HEK293 (cell line): ENCODE measurements around the gene MSANTD2.

Source experiments
- CTCF ChIA-PET: fragments of 350-600 bp; formaldehyde crosslinking; extraction: SDS; loops from one replicate; lab custom pipeline; 2021; ENCODE audit warnings: antibody characterized with exemption; lab: Yijun Ruan, JAX
- POLR2A ChIA-PET: fragments of 300-600 bp; formaldehyde crosslinking; extraction: SDS; loops from one replicate; lab custom pipeline; 2020; ENCODE audit warnings: antibody characterized with exemption, inconsistent platforms; lab: Yijun Ruan, JAX
- H3K27ac ChIP-seq: fragments of 200-500 bp; sonication (Bioruptor generic); 2 replicates; pipeline ENCODE4 v1.5.1; 2014; ENCODE audit warnings: low read depth, low read length, control low read depth, inconsistent platforms; ENCODE audit errors: extremely low read depth
- H3K36me3 ChIP-seq, 2 experiments: fragments of 200-500 bp in 1 of 2; sonication (Bioruptor generic) in 1 of 2; 1 replicate in 1 of 2; 2 replicates in 1 of 2; pipeline ENCODE4 v1.5.1; 2014 to 2017; ENCODE audit warnings: inconsistent platforms in 2 of 2, low read length in 2 of 2; ENCODE audit not compliant: control insufficient read depth in 2 of 2, insufficient read depth in 1 of 2
- H3K4me1 ChIP-seq: fragments of 200-500 bp; sonication (Bioruptor generic); 2 replicates; pipeline ENCODE4 v1.5.1; 2014; ENCODE audit warnings: mild to moderate bottlenecking, low read length, inconsistent platforms; ENCODE audit not compliant: control insufficient read depth, insufficient read depth
- H3K4me3 ChIP-seq: 2 replicates; pipeline ENCODE4 v1.5.1; 2011; ENCODE audit warnings: low read depth, mild to moderate bottlenecking, control low read depth, low read length, moderate library complexity
- H3K9me3 ChIP-seq: fragments of 200-500 bp; sonication (Bioruptor generic); 2 replicates; pipeline ENCODE4 v1.5.1; 2014; ENCODE audit warnings: low read depth, low read length, inconsistent platforms; ENCODE audit not compliant: control insufficient read depth, insufficient read depth
- EGR2 ChIP-seq: fragments of 450-650 bp; formaldehyde crosslinking; IDR thresholded peaks from 2 replicates; pipeline ENCODE4 v1.5.1; 2016; ENCODE audit warnings: low read depth, missing biosample characterization, missing genetic modification characterization
- GLI4 ChIP-seq: fragments of 450-650 bp; formaldehyde crosslinking; IDR thresholded peaks from 2 replicates; pipeline ENCODE4 v1.5.1; 2016; ENCODE audit warnings: missing biosample characterization, missing genetic modification characterization
- GLIS1 ChIP-seq: fragments of 450-650 bp; formaldehyde crosslinking; IDR thresholded peaks from 2 replicates; pipeline ENCODE4 v1.5.1; 2016; ENCODE audit warnings: missing biosample characterization, missing genetic modification characterization
- HOXC10 ChIP-seq: sonication (generic); formaldehyde crosslinking; IDR thresholded peaks from 2 replicates; pipeline ENCODE4 v1.8.1; 2023; ENCODE audit warnings: mild to moderate bottlenecking, missing genetic modification reagents
- KLF8 ChIP-seq: fragments of 450-650 bp; formaldehyde crosslinking; IDR thresholded peaks from 2 replicates; pipeline ENCODE4 v1.5.1; 2016; ENCODE audit warnings: missing biosample characterization, missing genetic modification characterization
- KLF9 ChIP-seq: fragments of 450-650 bp; formaldehyde crosslinking; IDR thresholded peaks from 2 replicates; pipeline ENCODE4 v1.5.1; 2016; ENCODE audit warnings: missing biosample characterization, missing genetic modification characterization, low read depth
- SCRT1 ChIP-seq: fragments of 450-650 bp; formaldehyde crosslinking; IDR thresholded peaks from 2 replicates; pipeline ENCODE4 v1.5.1; 2016; ENCODE audit warnings: missing biosample characterization, missing genetic modification characterization, borderline replicate concordance
- SCRT2 ChIP-seq: fragments of 450-650 bp; formaldehyde crosslinking; IDR thresholded peaks from 2 replicates; pipeline ENCODE4 v1.5.1; 2016; ENCODE audit warnings: missing biosample characterization, missing genetic modification characterization
- SP2 ChIP-seq: fragments of 450-650 bp; formaldehyde crosslinking; IDR thresholded peaks from 2 replicates; pipeline ENCODE4 v1.5.1; 2016; ENCODE audit warnings: missing biosample characterization, missing genetic modification characterization
- SP3 ChIP-seq: fragments of 450-650 bp; formaldehyde crosslinking; IDR thresholded peaks from 2 replicates; pipeline ENCODE4 v1.5.1; 2016; ENCODE audit warnings: missing biosample characterization, missing genetic modification characterization
- SP7 ChIP-seq: fragments of 450-650 bp; formaldehyde crosslinking; IDR thresholded peaks from 2 replicates; pipeline ENCODE4 v1.5.1; 2016; ENCODE audit warnings: missing biosample characterization, missing genetic modification characterization
- TSHZ1 ChIP-seq: fragments of 450-650 bp; formaldehyde crosslinking; IDR thresholded peaks from 2 replicates; pipeline ENCODE4 v1.5.1; 2016; ENCODE audit warnings: missing biosample characterization, missing genetic modification characterization, borderline replicate concordance
- ZBTB20 ChIP-seq: fragments of 450-650 bp; formaldehyde crosslinking; IDR thresholded peaks from 2 replicates; pipeline ENCODE4 v1.5.1; 2016; ENCODE audit warnings: missing biosample characterization, missing genetic modification characterization
- ZBTB26 ChIP-seq: fragments of 450-650 bp; formaldehyde crosslinking; optimal IDR thresholded peaks from 2 replicates; pipeline ENCODE3; 2016; ENCODE audit warnings: missing biosample characterization, mild to moderate bottlenecking, missing genetic modification characterization
- ZBTB48 ChIP-seq: fragments of 450-650 bp; formaldehyde crosslinking; IDR thresholded peaks from 2 replicates; pipeline ENCODE4 v1.5.1; 2016; ENCODE audit warnings: missing biosample characterization, missing genetic modification characterization
- ZBTB6 ChIP-seq: fragments of 450-650 bp; formaldehyde crosslinking; IDR thresholded peaks from 2 replicates; pipeline ENCODE4 v1.5.1; 2017; ENCODE audit warnings: missing biosample characterization, missing genetic modification characterization
- ZBTB8A ChIP-seq: fragments of 450-650 bp; formaldehyde crosslinking; IDR thresholded peaks from 2 replicates; pipeline ENCODE4 v1.5.1; 2016; ENCODE audit warnings: missing biosample characterization, missing genetic modification characterization
- ZFHX2 ChIP-seq: fragments of 450-650 bp; formaldehyde crosslinking; conservative IDR thresholded peaks from 2 replicates; pipeline ENCODE4 v1.5.1; 2016; ENCODE audit warnings: missing biosample characterization, missing genetic modification characterization
- ZNF133 ChIP-seq: fragments of 450-650 bp; formaldehyde crosslinking; IDR thresholded peaks from 2 replicates; pipeline ENCODE4 v1.5.1; 2016; ENCODE audit warnings: missing biosample characterization, missing genetic modification characterization
- ZNF248 ChIP-seq: fragments of 450-650 bp; formaldehyde crosslinking; IDR thresholded peaks from 2 replicates; pipeline ENCODE4 v1.5.1; 2017; ENCODE audit warnings: missing biosample characterization, missing genetic modification characterization
- ZNF366 ChIP-seq: fragments of 450-650 bp; formaldehyde crosslinking; conservative IDR thresholded peaks from 2 replicates; pipeline ENCODE4 v1.5.1; 2016; ENCODE audit warnings: missing biosample characterization, missing genetic modification characterization
- ZNF37A ChIP-seq: fragments of 450-650 bp; IDR thresholded peaks from 2 replicates; pipeline ENCODE4 v1.5.1; 2018; ENCODE audit warnings: missing biosample characterization, missing genetic modification characterization
- ZNF48 ChIP-seq: fragments of 450-650 bp; formaldehyde crosslinking; IDR thresholded peaks from 2 replicates; pipeline ENCODE4 v1.5.1; 2016; ENCODE audit warnings: missing biosample characterization, missing genetic modification characterization
- ZNF560 ChIP-seq: fragments of 450-650 bp; formaldehyde crosslinking; IDR thresholded peaks from 2 replicates; pipeline ENCODE4 v1.5.1; 2017; ENCODE audit warnings: missing biosample characterization, missing genetic modification characterization, borderline replicate concordance
- ZNF571 ChIP-seq: fragments of 450-650 bp; formaldehyde crosslinking; IDR thresholded peaks from 2 replicates; pipeline ENCODE4 v1.5.0; 2017; ENCODE audit warnings: missing biosample characterization, missing genetic modification characterization
- ZNF600 ChIP-seq: fragments of 450-650 bp; formaldehyde crosslinking; IDR thresholded peaks from 2 replicates; pipeline ENCODE4 v1.5.1; 2016; ENCODE audit warnings: missing biosample characterization, missing genetic modification characterization
- ZNF610 ChIP-seq: fragments of 450-650 bp; formaldehyde crosslinking; IDR thresholded peaks from 2 replicates; pipeline ENCODE4 v1.5.1; 2016; ENCODE audit warnings: missing biosample characterization, missing genetic modification characterization, borderline replicate concordance
- ZNF791 ChIP-seq: fragments of 450-650 bp; formaldehyde crosslinking; IDR thresholded peaks from 2 replicates; pipeline ENCODE4 v1.5.1; 2016; ENCODE audit warnings: missing biosample characterization, missing genetic modification characterization

Gene MSANTD2

GRCh38 chr11:124739479-124740276, 60.5 kb downstream of the MSANTD2 start, which contains the start of gene NRGN:
Gene NRGN, plus strand, starts transcription at chr11:124739942. Its CDS starts 143 bp downstream, at chr11:124740085.
- peak; percentile 74 for TF ChIP-seq ZBTB20 (tag by site-specific recombination)
- no peak for TF ChIP-seq ZNF248 (tag by site-specific recombination)
- peak; percentile 42; the same call in 1 of the 2 replicates for TF ChIP-seq ZNF366
- peak; percentile 64 for TF ChIP-seq ZBTB26
- no peak for TF ChIP-seq ZNF610
- TF ChIP-seq KLF8 (tag by site-specific recombination), result 0 out of 2 replicates have a peak, but pooled peaks have one; percentile 29
- TF ChIP-seq KLF9 (tag by site-specific recombination), result peak; percentile 71; the same call in 1 of the 2 replicates
- peak; percentile 94 for TF ChIP-seq ZNF600 (tag by site-specific recombination)
- peak; percentile 95 for TF ChIP-seq EGR2 (tag by site-specific recombination)
- TF ChIP-seq SCRT2 (tag by site-specific recombination), result peak; percentile 16; the same call in 1 of the 2 replicates
- TF ChIP-seq SP2, result peak; percentile 71
- TF ChIP-seq ZNF560 (tag by site-specific recombination), result no peak
- TF ChIP-seq ZNF571 (tag by site-specific recombination), result no peak
- TF ChIP-seq ZBTB6 (tag by site-specific recombination), result 0 out of 2 replicates have a peak, but pooled peaks have one; percentile 22
- TF ChIP-seq GLI4 (tag by site-specific recombination), result no peak
- peak; percentile 35; the same call in 1 of the 2 replicates for TF ChIP-seq GLIS1 (tag by site-specific recombination)
- peak; percentile 63 for TF ChIP-seq ZBTB8A
- TF ChIP-seq SP7, result peak; percentile 34; the same call in 1 of the 2 replicates
- no peak for TF ChIP-seq ZNF37A (tag by site-specific recombination)
- TF ChIP-seq SP3 (tag by site-specific recombination), result peak; percentile 47; the same call in 1 of the 2 replicates
- peak; percentile 97 for TF ChIP-seq ZFHX2 (tag by site-specific recombination)
- TF ChIP-seq ZBTB48 (tag by site-specific recombination), result peak; percentile 45; the same call in 1 of the 2 replicates
- Histone ChIP-seq H3K36me3 (no peaks in the 10 kb centered on the region), H3K9me3 (no peaks in the 10 kb centered on the region), H3K27ac (no peak within 1 kb of the TSS), H3K4me3 (peak within 1 kb of the TSS; percentile 59), H3K4me1 (no peaks in the 10 kb centered on the region; the same call in 1 of the 2 replicates)
- POLR2A ChIA-PET, result interaction anchor here (0.7 to 1.4 kb wide), 7 partner anchors 13 to 117 kb away, joined by 3 to 9 read pairs (median 4); partner anchors contain the start of genes SIAE, SPA17, TBRG1 and VSIG2
- CTCF ChIA-PET, result interaction anchor here (0.5 to 1.4 kb wide), 8 partner anchors 8 to 1059 kb away, joined by 3 read pairs; no protein-coding TSS in a partner anchor

- Histone ChIP-seq H3K36me3 (no peaks in the 10 kb centered on the region), H3K4me1 (no peaks in the 10 kb centered on the region; the same call in 1 of the 2 replicates), H3K27ac (no peak overlapping the region), H3K9me3 (no peaks in the 10 kb centered on the region), H3K4me3 (no peak overlapping the region)
- POLR2A ChIA-PET, result interaction anchor here (0.7 to 1.4 kb wide), 6 partner anchors 14 to 116 kb away, joined by 3 to 9 read pairs (median 4); partner anchors contain the start of genes SIAE, SPA17, TBRG1 and VSIG2
- CTCF ChIA-PET, result interaction anchor here (0.6 to 1.3 kb wide), 5 partner anchors 8 to 127 kb away, joined by 3 to 4 read pairs (median 3); no protein-coding TSS in a partner anchor
- TF ChIP-seq ZNF48 (tag by site-specific recombination) (no peak), HOXC10 (no peak), ZNF571 (tag by site-specific recombination) (no peak), ZNF791 (no peak), TSHZ1 (no peak), ZFHX2 (tag by site-specific recombination) (no peak), ZNF133 (tag by site-specific recombination) (no peak), SCRT1 (no peak)
These were observed 61.3 kb downstream of the MSANTD2 start for GRCh38 chr11:124738713-124739478.
